ENCODE results near the gene METTL25.

Gene METTL25

GRCh38 chr12:82519510-82519909 lies 161.2 kb downstream of the METTL25 start:
- no peak for DNase-seq (ENCODE audit: insufficient read length, low spot score)
- no peak for FAIRE-seq

- no peak for DNase-seq (ENCODE audit: insufficient read length, low spot score)
- no peak for FAIRE-seq
Measured at GRCh38 chr12:82522285-82522684, 164.0 kb downstream of the METTL25 start.

- DNase-seq (ENCODE audit: insufficient read length, low spot score) (no peak), FAIRE-seq (no peak)
Measured at GRCh38 chr12:82522762-82523161, 164.4 kb downstream of the METTL25 start.

- FAIRE-seq (no peak), DNase-seq (ENCODE audit: insufficient read length, low spot score) (no peak)
Measured at GRCh38 chr12:82523996-82524395, 165.7 kb downstream of the METTL25 start.

GRCh38 chr12:82524641-82525040 lies 166.3 kb downstream of the METTL25 start:
- FAIRE-seq (no peak), DNase-seq (ENCODE audit: insufficient read length, low spot score) (no peak)

GRCh38 chr12:82525616-82526015 lies 167.3 kb downstream of the METTL25 start:
- DNase-seq (ENCODE audit: insufficient read length, low spot score) (no peak), FAIRE-seq (no peak)

GRCh38 chr12:82527165-82527780 lies 168.9 kb downstream of the METTL25 start:
- no peak for FAIRE-seq
- DNase-seq (ENCODE audit: insufficient read length, low spot score), result peak; percentile 5
